GM12878 (cell line): Measurements from ENCODE around the gene FMNL3. TPM values are rescaled to one million over a fixed set of nuclear protein-coding genes. Genes with fewer than 3 reads are reported as not detected.
A peak's percentile ranks its signal among the peaks of the same experiment; 100 is the strongest.

ENCODE experiments used
- ATAC-seq: fragments of 200-7000 bp; cut with Tn5 transposase; 3 replicates; pipeline ENCODE4 v1.9.1; 2020; ENCODE audit warnings: mild to moderate bottlenecking, moderate library complexity
- BruUV-seq: library from RNA; stranded (reverse); fragments of 400-500 nt; replicated peaks from 2 replicates; lab custom pipeline; 2021; lab: Mats Ljungman, UMichigan
- CTCF ChIA-PET: fragments of 300-600 bp; sonication (Branson Sonifier 250); formaldehyde crosslinking; extraction: SDS; loops from one replicate; lab custom pipeline; 2021; ENCODE audit warnings: inconsistent platforms; lab: Yijun Ruan, JAX
- POLR2A ChIA-PET: fragments of 350-600 bp; formaldehyde crosslinking; extraction: SDS; loops from one replicate; lab custom pipeline; 2021; ENCODE audit warnings: inconsistent platforms; lab: Charles Lee
- RAD21 ChIA-PET: fragments of 300-600 bp; sonication (Branson Sonifier 250); formaldehyde crosslinking; loops from one replicate; lab custom pipeline; 2023; ENCODE audit warnings: antibody characterized with exemption; ENCODE audit not compliant: unreplicated experiment; lab: Charles Lee
- SMC1A ChIA-PET: fragments of 300-600 bp; sonication (Branson Sonifier 250); formaldehyde crosslinking; loops from one replicate; lab custom pipeline; 2023; ENCODE audit not compliant: unreplicated experiment, uncharacterized antibody; lab: Charles Lee
- DNase-seq: peaks from one replicate; pipeline ENCODE4 v3.0.0-alpha.2; 2011; ENCODE audit warnings: low read depth, low spot score
- FAIRE-seq: peaks from 3 replicates; lab custom pipeline; 2011; peaks lifted over from hg19 to GRCh38; lab: Jason Lieb, UNC
- H2AFZ ChIP-seq: 2 replicates; pipeline ENCODE4 v1.6.0; 2011; ENCODE audit warnings: low read depth, low read length, control low read depth; ENCODE audit not compliant: control insufficient read depth
- H3K27ac ChIP-seq: 2 replicates; pipeline ENCODE4 v1.5.1; 2011; ENCODE audit warnings: control low read depth; ENCODE audit not compliant: control insufficient read depth, insufficient read depth
- H3K27me3 ChIP-seq, 2 experiments: replicated peaks in 1 of 2; 2 replicates each; pipeline versions ENCODE4 v1.6.0 to v1.6.1; 2011; ENCODE audit warnings: low read length in 1 of 2; ENCODE audit not compliant: control insufficient read depth in 2 of 2, insufficient read depth in 2 of 2
- H3K36me3 ChIP-seq, 2 experiments: 2 replicates each; pipeline ENCODE4 v1.5.1; 2011; ENCODE audit warnings: low read length in 1 of 2; ENCODE audit not compliant: control insufficient read depth in 2 of 2, insufficient read depth in 2 of 2
- H3K4me1 ChIP-seq: 2 replicates; pipeline ENCODE4 v1.6.1; 2011; ENCODE audit warnings: mild to moderate bottlenecking, low read length, moderate library complexity, mixed read lengths; ENCODE audit not compliant: control insufficient read depth, insufficient read depth
- H3K4me2 ChIP-seq: 2 replicates; pipeline ENCODE4 v1.6.0; 2011; ENCODE audit warnings: control low read depth; ENCODE audit not compliant: control insufficient read depth, insufficient read depth
- H3K4me3 ChIP-seq: fragments of 200-600 bp; sonication (generic); 2 replicates; pipeline ENCODE4 v1.5.1; 2016
- H3K79me2 ChIP-seq: 2 replicates; pipeline ENCODE4 v1.6.0; 2011; ENCODE audit warnings: low read length; ENCODE audit not compliant: control insufficient read depth, insufficient read depth
- H3K9ac ChIP-seq: 2 replicates; pipeline ENCODE4 v1.8.0; 2011; ENCODE audit warnings: low read length, control low read depth, mixed read lengths; ENCODE audit not compliant: control insufficient read depth, insufficient read depth
- H3K9me3 ChIP-seq: replicated peaks from 3 replicates; pipeline ENCODE4 v1.5.1; 2011; ENCODE audit warnings: mild to moderate bottlenecking, low read length; ENCODE audit not compliant: control insufficient read depth, insufficient read depth
- H4K20me1 ChIP-seq: 2 replicates; pipeline ENCODE4 v1.6.0; 2011; ENCODE audit not compliant: control insufficient read depth, insufficient read depth
- EGR1 ChIP-seq, 2 experiments: IDR thresholded peaks; 1 replicate in 1 of 2; 2 replicates in 1 of 2; pipeline ENCODE4 v1.6.1; 2011 to 2012; ENCODE audit warnings: low read depth in 2 of 2, low read length in 2 of 2, borderline replicate concordance in 1 of 2, mild to moderate bottlenecking in 1 of 2, moderate library complexity in 1 of 2
- SMARCA5 ChIP-seq: fragments of 450-650 bp; IDR thresholded peaks from 2 replicates; pipeline ENCODE4 v1.6.1; 2017; ENCODE audit warnings: mild to moderate bottlenecking
- WGBS: methylation state at CpG from one replicate; pipeline ENCODE4 v1.1.6; 2016; ENCODE audit warnings: low lambda C conversion rate; ENCODE audit not compliant: insufficient replicate concordance, insufficient coverage; ENCODE audit errors: missing lambda C conversion rate; 5-methylcytosine and 5-hydroxymethylcytosine counted together
- in situ Hi-C: fragments of 300-500 bp; cut with MboI; formaldehyde crosslinking; loops from 9 replicates; pipeline ENCODE4 v1.14.3; 2018; ENCODE audit warnings: mixed read lengths
- intact Hi-C: fragments of 100-400 bp; cut with micrococcal nuclease; formaldehyde crosslinking; loops from one replicate; pipeline ENCODE4 v1.14.2; 2022; ENCODE audit not compliant: unreplicated experiment
- polyA plus RNA-seq, 11 experiments: library from polyadenylated mRNA; depleted of rRNA in 4 of 11; unstranded in 6 of 11; stranded (reverse) in 5 of 11; fragments of >200 nt; fragmentation: Nextera tagmentation in 4 of 11; fragmentation: Illumina TruSeq in 1 of 11; extraction: Ambion mirVana in 4 of 11; extraction: Trizol in 1 of 11; gene quantifications; 1 replicate in 1 of 11; 2 replicates in 10 of 11; pipeline versions ENCODE4 v1.2.1 to v1.2.3, GENCODE V29; 2011 to 2016; ENCODE audit warnings: inconsistent platforms in 2 of 11, missing spikeins in 2 of 11, low read depth in 1 of 11
- total RNA-seq, 4 experiments: library from RNA; depleted of rRNA in 3 of 4; stranded (reverse); fragments of >200 nt in 3 of 4; fragmentation: Illumina TruSeq in 1 of 4; extraction: Trizol in 1 of 4; gene quantifications; 2 replicates each; pipeline versions ENCODE4 v1.2.1 to v1.2.3, GENCODE V29; 2013 to 2021
- TF ChIP-seq, protein P1 (sequence below): fragments of 450-650 bp; IDR thresholded peaks from 2 replicates; pipeline ENCODE4 v1.6.1; 2017; ENCODE audit warnings: antibody characterized with exemption, mild to moderate bottlenecking, moderate library complexity

FMNL3 gene
- total and polyA plus RNA-seq, 10 of the 15 experiments (the other 5 are each of a cell fraction or from before 2014, with no cell fraction given): 3.0 to 64.9 (median 30.9) TPM

DNA sequence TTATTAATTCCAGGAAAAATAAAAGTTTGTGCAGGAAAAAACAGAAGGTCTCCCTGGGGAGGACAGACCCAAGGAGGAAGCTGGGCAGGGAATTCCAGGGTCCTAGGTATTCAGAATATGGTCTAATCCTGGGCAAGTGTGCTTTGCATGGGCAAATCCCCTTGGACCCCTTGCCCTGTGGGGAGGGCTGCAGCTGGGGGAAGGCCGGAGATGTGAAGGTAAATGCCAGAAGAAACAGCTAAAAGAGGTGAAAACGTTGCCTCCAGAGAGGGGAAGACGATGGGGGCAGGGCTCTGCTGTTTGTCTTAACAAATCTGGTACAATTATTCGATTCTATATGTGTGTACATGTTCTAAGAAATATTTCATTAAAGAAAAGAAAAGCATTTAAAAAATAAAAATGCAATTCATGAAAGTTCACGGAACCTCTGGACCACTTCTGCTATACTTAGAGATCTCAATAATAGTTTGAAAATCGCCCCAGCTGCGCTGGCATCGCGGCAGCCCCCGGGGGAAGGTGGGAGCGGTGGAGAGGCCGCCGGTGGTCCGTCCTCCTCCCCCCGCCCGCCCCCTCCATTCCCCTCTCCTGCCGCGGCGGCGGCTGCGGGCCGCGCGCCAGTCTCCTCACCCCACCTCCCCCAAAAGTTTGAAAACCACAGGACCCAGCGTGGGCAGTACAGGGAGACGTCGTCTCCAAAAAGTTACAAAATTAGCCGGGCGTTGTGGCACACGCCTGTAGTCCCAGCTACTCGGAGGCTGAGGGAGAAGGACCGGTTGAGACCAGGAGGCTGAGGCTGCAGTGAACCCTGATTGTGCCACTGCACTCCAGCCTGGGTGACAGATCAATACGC, 85.3 kb downstream of the FMNL3 start:
- no peaks in the 10 kb centered on the region for H3K27me3 ChIP-seq
- H3K4me3 ChIP-seq: peak overlapping the region; percentile 85
- H4K20me1 ChIP-seq: no peaks in the 10 kb centered on the region
- peak; percentile 56; the same call in 2 of the 3 replicates for ATAC-seq
- H2AFZ ChIP-seq: peak overlapping the region; percentile 78
- ChIA-PET RAD21 (interaction anchor here (0.6 to 3.9 kb wide), 7 partner anchors 38 to 263 kb away, joined by 3 to 23 read pairs (median 4); no protein-coding TSS in a partner anchor), CTCF (interaction anchor here (1.0 to 7.6 kb wide), 14 partner anchors 10 to 279 kb away, joined by 3 to 57 read pairs (median 5); partner anchors contain the start of gene FMNL3), POLR2A (interaction anchor here (0.5 to 4.5 kb wide), 8 partner anchors 22 to 253 kb away, joined by 3 to 35 read pairs (median 4); partner anchors contain the start of genes FMNL3 and TMBIM6), SMC1A (interaction anchor here (0.9 to 5.5 kb wide), 12 partner anchors 11 to 265 kb away, joined by 3 to 19 read pairs (median 4); no protein-coding TSS in a partner anchor)
- no peaks in the 10 kb centered on the region for H3K9me3 ChIP-seq
- intact Hi-C loops (loop anchor here (2.0 kb wide), 1 partner anchor 41 kb away; no protein-coding TSS in a partner anchor), in situ Hi-C loops (no loop called here)
- H3K36me3 ChIP-seq: no peaks in the 10 kb centered on the region
- no TSS peak for BruUV-seq
- no peak for FAIRE-seq
- H3K27ac ChIP-seq: peak overlapping the region; percentile 75
- peak overlapping the region; percentile 99 for H3K4me2 ChIP-seq
- WGBS: under 1% methylated on average over 18 of the region's 33 CpGs
- H3K79me2 ChIP-seq: no peaks in the 10 kb centered on the region
- DNase-seq: no peak
- TF ChIP-seq SMARCA5 (peak; percentile 70), EGR1 (IDR thresholded peaks at IDR 0.05; ENCODE audit: borderline replicate concordance in 1 of 2, low read depth in 2 of 2, low read length in 2 of 2) (0 out of 3 replicates have a peak, but pooled peaks of 1 of the 2 experiments have one; percentile 6)
- TF ChIP-seq, protein P1, sequence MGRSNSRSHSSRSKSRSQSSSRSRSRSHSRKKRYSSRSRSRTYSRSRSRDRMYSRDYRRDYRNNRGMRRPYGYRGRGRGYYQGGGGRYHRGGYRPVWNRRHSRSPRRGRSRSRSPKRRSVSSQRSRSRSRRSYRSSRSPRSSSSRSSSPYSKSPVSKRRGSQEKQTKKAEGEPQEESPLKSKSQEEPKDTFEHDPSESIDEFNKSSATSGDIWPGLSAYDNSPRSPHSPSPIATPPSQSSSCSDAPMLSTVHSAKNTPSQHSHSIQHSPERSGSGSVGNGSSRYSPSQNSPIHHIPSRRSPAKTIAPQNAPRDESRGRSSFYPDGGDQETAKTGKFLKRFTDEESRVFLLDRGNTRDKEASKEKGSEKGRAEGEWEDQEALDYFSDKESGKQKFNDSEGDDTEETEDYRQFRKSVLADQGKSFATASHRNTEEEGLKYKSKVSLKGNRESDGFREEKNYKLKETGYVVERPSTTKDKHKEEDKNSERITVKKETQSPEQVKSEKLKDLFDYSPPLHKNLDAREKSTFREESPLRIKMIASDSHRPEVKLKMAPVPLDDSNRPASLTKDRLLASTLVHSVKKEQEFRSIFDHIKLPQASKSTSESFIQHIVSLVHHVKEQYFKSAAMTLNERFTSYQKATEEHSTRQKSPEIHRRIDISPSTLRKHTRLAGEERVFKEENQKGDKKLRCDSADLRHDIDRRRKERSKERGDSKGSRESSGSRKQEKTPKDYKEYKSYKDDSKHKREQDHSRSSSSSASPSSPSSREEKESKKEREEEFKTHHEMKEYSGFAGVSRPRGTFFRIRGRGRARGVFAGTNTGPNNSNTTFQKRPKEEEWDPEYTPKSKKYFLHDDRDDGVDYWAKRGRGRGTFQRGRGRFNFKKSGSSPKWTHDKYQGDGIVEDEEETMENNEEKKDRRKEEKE: no peak
- peak overlapping the region; percentile 72 for H3K9ac ChIP-seq
- H3K4me1 ChIP-seq: peaks cover 17% of the 10 kb centered on the region
